Erythroblast (primary cell): ENCODE data around the gene ADAT3.

Experiments
- GATA1 ChIP-seq: IDR thresholded peaks from 2 replicates; pipeline ENCODE4 v1.6.1; 2011; ENCODE audit warnings: low read depth, mild to moderate bottlenecking, control low read depth, low read length, moderate library complexity
- POLR2A ChIP-seq: IDR thresholded peaks from 2 replicates; pipeline ENCODE4 v1.6.1; 2011; ENCODE audit warnings: mild to moderate bottlenecking, low read length

GRCh38 chr19:1860042-1860775, 45.0 kb upstream of the ADAT3 start:
- no peak for TF ChIP-seq GATA1
- TF ChIP-seq POLR2A: peak; percentile 33
